Vagina (tissue), 2 donors: ENCODE measurements around the gene GPER1.

Source experiments
- POLR2A ChIP-seq, 2 donors: fragments of 450-650 bp; IDR thresholded peaks; one replicate each; pipeline ENCODE4 v1.6.1; 2017; ENCODE audit warnings: antibody characterized with exemption in 2 of 2, mild to moderate bottlenecking in 2 of 2, moderate library complexity in 2 of 2
- TF ChIP-seq, protein P1 (sequence below), 3 experiments: fragments of 450-650 bp in 2 of 3; fragments of 200-600 bp in 1 of 3; sonication (generic) in 1 of 3; IDR thresholded peaks; one replicate each; pipeline ENCODE4 v1.5.1; 2017 to 2019; ENCODE audit warnings: antibody characterized with exemption in 3 of 3, mild to moderate bottlenecking in 2 of 3, moderate library complexity in 2 of 3

DNA sequence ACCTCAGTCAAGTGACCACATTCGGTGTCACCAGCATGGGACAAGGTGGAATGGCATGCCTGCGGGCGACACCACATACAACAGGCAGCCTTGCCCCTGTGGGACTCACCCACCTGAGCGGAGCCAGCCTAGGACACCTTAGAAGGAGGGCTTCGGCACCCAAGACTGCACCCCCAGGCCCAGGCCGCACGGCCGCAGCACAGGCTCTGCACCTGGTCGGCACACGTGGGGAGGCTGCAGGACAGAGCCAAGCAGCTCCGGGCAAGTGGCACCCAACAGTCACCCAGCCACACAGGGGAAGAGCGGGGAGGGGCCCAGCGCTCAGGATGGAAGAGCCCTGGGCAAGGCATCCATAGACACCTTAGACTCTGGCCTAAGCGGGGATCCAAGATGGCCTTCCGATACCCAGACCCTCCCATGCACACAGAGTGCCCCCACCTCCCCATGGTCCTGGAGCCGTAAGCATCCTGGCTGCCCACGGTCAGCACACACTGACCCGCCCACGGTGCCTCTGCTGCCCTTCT is 16.1 kb upstream of the GPER1 start:
- TF ChIP-seq, protein P1, sequence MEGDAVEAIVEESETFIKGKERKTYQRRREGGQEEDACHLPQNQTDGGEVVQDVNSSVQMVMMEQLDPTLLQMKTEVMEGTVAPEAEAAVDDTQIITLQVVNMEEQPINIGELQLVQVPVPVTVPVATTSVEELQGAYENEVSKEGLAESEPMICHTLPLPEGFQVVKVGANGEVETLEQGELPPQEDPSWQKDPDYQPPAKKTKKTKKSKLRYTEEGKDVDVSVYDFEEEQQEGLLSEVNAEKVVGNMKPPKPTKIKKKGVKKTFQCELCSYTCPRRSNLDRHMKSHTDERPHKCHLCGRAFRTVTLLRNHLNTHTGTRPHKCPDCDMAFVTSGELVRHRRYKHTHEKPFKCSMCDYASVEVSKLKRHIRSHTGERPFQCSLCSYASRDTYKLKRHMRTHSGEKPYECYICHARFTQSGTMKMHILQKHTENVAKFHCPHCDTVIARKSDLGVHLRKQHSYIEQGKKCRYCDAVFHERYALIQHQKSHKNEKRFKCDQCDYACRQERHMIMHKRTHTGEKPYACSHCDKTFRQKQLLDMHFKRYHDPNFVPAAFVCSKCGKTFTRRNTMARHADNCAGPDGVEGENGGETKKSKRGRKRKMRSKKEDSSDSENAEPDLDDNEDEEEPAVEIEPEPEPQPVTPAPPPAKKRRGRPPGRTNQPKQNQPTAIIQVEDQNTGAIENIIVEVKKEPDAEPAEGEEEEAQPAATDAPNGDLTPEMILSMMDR (IDR thresholded peaks at IDR 0.05): no peak
- TF ChIP-seq POLR2A (IDR thresholded peaks at IDR 0.05): no peak
